Fibroblast of lung (primary cell): ENCODE data around the gene URI1.

Experiments used
- EZH2 ChIP-seq: IDR thresholded peaks from 2 replicates; pipeline ENCODE4 v1.5.1; 2012; ENCODE audit warnings: low read length, control low read depth, mild to moderate bottlenecking; ENCODE audit errors: missing control alignments
- TF ChIP-seq, protein P1 (sequence below), 2 donors: IDR thresholded peaks in 1 of 2; conservative IDR thresholded peaks in 1 of 2; 1 replicate in 1 of 2; 2 replicates in 1 of 2; pipeline ENCODE4 v1.5.1; 2011 to 2012; ENCODE audit warnings: low read length in 2 of 2, control low read depth in 1 of 2, inconsistent platforms in 1 of 2, low read depth in 1 of 2, mild to moderate bottlenecking in 1 of 2

DNA sequence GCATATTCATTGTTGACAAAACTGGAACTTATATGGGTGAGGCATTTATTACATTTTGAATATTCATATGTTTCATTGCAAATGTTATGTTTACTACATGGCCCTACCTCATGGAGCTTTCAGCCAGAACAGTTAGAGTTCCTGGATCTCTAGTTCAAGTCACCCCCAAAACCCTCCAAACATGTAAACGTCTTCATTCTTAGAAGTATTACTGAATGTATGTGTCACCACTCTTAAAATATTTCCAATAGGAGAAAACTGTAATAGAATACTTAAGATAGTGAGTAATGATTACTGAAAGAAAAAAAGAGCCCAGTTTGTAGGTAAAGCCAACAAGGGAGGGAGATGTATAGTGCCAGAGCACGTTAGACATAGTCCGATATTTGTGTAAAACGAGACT is 23.5 kb downstream of the URI1 start:
- no peak for TF ChIP-seq EZH2
- TF ChIP-seq, protein P1, sequence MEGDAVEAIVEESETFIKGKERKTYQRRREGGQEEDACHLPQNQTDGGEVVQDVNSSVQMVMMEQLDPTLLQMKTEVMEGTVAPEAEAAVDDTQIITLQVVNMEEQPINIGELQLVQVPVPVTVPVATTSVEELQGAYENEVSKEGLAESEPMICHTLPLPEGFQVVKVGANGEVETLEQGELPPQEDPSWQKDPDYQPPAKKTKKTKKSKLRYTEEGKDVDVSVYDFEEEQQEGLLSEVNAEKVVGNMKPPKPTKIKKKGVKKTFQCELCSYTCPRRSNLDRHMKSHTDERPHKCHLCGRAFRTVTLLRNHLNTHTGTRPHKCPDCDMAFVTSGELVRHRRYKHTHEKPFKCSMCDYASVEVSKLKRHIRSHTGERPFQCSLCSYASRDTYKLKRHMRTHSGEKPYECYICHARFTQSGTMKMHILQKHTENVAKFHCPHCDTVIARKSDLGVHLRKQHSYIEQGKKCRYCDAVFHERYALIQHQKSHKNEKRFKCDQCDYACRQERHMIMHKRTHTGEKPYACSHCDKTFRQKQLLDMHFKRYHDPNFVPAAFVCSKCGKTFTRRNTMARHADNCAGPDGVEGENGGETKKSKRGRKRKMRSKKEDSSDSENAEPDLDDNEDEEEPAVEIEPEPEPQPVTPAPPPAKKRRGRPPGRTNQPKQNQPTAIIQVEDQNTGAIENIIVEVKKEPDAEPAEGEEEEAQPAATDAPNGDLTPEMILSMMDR (conservative IDR thresholded peaks at IDR 0.05 in 1 of 2, IDR thresholded peaks at IDR 0.05 in 1 of 2; ENCODE audit: low read depth in 1 of 2, low read length in 2 of 2), result no peak
